ENCODE data around the gene ANO1. TPM values are rescaled to one million over a fixed set of nuclear protein-coding genes. Genes with fewer than 3 reads are reported as not detected.

Gene ANO1
- total RNA-seq, 1 donor from 2014 or later: 14.9 TPM

DNA sequence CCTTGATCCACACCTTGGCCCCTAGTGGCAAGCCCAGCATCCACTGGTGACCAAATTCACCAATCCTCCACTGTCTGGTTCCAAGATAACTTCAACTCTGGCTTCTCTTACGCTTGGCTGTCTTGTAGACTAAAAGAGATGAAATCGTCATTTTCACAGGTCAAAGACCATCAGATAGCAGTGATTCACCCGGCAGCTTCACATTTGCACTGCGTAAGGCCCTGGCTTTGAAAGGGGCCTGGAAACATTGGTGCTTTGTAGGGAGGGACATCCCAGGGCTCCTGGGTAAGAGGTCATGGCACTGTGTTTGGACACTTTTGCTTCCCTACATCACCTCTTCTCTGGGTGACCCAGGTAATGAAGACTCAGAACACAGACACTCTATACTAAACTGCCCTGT lies 94.9 kb downstream of the ANO1 start:
- Mint-ChIP-seq H3K4me3 (no peak overlapping the region), H3K36me3 (no peaks in the 10 kb centered on the region), H3K27me3 (peaks cover 3% of the 10 kb centered on the region), H3K27ac (no peak overlapping the region), H3K4me1 (ENCODE audit: unreplicated experiment) (peaks cover 7% of the 10 kb centered on the region), H3K9me3 (no peaks in the 10 kb centered on the region)
- TF ChIP-seq, protein P1, sequence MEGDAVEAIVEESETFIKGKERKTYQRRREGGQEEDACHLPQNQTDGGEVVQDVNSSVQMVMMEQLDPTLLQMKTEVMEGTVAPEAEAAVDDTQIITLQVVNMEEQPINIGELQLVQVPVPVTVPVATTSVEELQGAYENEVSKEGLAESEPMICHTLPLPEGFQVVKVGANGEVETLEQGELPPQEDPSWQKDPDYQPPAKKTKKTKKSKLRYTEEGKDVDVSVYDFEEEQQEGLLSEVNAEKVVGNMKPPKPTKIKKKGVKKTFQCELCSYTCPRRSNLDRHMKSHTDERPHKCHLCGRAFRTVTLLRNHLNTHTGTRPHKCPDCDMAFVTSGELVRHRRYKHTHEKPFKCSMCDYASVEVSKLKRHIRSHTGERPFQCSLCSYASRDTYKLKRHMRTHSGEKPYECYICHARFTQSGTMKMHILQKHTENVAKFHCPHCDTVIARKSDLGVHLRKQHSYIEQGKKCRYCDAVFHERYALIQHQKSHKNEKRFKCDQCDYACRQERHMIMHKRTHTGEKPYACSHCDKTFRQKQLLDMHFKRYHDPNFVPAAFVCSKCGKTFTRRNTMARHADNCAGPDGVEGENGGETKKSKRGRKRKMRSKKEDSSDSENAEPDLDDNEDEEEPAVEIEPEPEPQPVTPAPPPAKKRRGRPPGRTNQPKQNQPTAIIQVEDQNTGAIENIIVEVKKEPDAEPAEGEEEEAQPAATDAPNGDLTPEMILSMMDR (conservative IDR thresholded peaks at IDR 0.05): no peak
- DNase-seq (ENCODE audit: extremely low spot score, unreplicated experiment): no peak

DNA sequence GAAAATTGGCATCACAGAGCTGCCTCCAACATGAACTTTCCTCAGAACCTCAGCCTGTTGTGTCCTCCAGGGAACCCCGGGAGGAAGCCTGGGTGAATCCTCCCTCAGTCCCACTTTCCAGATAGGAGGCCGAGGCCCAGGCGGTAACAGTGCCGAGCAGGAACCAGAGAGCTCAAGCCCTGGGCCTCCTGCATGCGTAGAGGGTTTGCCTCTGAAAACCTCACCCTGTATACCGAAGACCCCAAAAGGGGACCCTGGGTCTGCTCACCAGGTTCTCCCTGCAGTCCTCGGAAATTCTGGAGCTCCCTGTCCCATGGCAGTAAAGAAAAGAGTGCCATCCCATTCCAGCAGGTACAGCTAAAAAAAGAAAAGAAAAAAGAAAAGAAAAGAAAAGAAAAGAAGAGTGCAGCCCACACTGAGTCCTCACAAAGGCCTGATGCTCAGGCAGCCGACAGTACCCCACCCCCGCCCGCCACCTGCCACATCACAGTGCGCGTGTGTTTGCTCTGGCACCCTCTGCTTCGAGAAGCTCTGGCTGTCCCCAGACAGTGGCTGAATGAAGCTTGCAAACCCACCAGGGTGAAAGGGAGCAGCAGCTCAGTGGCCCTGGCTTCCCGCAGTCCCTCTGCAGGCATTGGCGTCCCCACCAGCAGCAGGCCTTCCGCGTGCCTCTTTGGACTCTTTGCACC lies 96.6 kb downstream of the ANO1 start:
- Mint-ChIP-seq H3K4me1 (ENCODE audit: unreplicated experiment) (peaks cover 7% of the 10 kb centered on the region), H3K36me3 (no peaks in the 10 kb centered on the region), H3K27me3 (peaks cover 3% of the 10 kb centered on the region), H3K27ac (no peak overlapping the region), H3K4me3 (no peak overlapping the region), H3K9me3 (no peaks in the 10 kb centered on the region)
- no peak for DNase-seq (ENCODE audit: extremely low spot score, unreplicated experiment)
- TF ChIP-seq, protein P1 (conservative IDR thresholded peaks at IDR 0.05): no peak

DNA sequence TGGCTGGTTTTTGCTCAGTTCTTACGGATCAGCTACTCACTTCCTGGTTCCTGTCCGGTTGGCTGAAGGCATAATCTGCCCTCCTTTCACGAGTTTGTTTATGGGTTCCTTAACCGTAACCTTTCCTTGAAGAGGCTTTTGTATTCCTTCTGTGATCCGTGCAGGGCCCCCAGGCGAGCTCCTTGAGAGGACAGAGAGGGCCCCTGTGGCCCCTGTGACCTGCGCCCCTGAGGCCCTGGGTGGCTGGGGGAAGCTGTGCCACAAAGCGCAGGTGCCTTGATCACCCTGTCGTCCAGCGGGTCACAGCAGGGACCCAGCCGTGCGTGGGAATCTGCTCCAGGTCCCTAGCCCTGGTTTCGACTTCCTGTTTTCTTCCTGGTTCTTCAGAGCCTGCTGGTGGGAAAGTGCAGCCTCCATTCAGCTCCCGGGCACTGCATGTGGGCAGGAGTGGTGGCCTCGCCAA lies 97.2 kb downstream of the ANO1 start:
- Mint-ChIP-seq H3K27me3 (peaks cover 3% of the 10 kb centered on the region), H3K36me3 (no peaks in the 10 kb centered on the region), H3K4me1 (ENCODE audit: unreplicated experiment) (peaks cover 7% of the 10 kb centered on the region), H3K9me3 (no peaks in the 10 kb centered on the region), H3K4me3 (no peak overlapping the region), H3K27ac (no peak overlapping the region)
- TF ChIP-seq, protein P1 (conservative IDR thresholded peaks at IDR 0.05): no peak
- no peak for DNase-seq (ENCODE audit: extremely low spot score, unreplicated experiment)

DNA sequence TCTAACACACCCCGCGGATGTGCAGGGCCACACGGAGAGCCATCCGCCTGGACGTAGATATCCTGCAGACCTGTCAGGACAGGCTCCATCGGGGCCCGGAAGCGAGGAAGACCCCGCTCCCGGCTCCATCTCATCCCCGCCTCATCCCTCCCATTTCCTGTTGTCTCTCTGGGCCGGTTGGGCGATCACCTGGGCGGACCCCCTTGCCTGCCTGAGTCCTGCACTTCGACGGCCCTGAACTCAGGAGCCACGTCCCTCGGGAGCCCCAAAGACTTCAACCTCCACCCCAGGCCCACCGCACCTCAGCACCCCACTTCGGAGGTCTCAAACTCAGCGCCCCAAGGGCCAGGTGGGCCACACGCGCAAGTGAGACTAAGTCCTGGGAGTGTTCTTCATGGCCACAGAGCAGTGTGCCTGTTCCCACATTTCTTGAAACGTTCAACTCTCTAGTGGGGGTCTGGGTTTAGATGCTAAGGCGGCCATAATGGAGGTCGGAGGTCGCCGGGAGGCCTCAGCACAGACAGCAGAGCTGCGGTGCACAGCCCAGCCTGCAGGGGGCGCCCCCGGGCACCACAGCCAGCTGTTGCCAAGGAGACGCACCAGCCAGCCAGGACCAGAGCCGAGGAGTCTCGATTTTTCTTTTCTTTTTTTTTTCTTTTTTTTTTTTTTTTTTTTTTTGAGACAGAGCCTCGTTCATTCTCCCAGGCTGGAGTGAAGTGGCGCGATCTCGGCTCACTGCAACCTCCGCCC lies 99.0 kb downstream of the ANO1 start:
- DNase-seq (ENCODE audit: extremely low spot score, unreplicated experiment): no peak
- peaks cover 3% of the 10 kb centered on the region for H3K27me3 Mint-ChIP-seq
- H3K27ac Mint-ChIP-seq: no peak overlapping the region
- H3K9me3 Mint-ChIP-seq: no peaks in the 10 kb centered on the region
- H3K4me3 Mint-ChIP-seq: no peak overlapping the region
- TF ChIP-seq, protein P1 (conservative IDR thresholded peaks at IDR 0.05): peak; percentile 76
- no peaks in the 10 kb centered on the region for H3K36me3 Mint-ChIP-seq
- H3K4me1 Mint-ChIP-seq (ENCODE audit: unreplicated experiment): peaks cover 7% of the 10 kb centered on the region

DNA sequence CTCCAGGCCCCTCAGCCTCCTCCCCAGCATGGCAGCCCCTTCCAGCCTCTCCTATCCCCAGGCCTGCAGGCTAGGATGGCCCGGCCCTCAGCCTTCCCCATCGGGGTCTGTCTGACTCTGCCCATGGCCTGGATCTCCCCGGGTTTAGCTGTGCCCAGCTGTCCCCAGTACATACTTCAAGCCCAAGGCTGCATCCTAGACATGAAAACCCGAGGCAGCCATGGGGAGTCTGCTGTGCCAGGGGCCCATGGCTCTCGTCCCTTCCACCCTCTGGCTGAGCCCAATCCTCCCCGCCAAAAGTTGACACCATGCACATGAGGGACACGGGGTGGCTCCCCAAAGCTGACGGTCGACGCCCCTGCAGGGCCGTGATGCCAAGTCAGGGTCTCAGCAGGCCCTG lies 102.8 kb downstream of the ANO1 start:
- Mint-ChIP-seq H3K36me3 (no peaks in the 10 kb centered on the region), H3K27me3 (no peaks in the 10 kb centered on the region), H3K4me3 (no peak overlapping the region), H3K9me3 (no peaks in the 10 kb centered on the region), H3K27ac (no peak overlapping the region), H3K4me1 (ENCODE audit: unreplicated experiment) (no peaks in the 10 kb centered on the region)
- TF ChIP-seq, protein P1 (conservative IDR thresholded peaks at IDR 0.05): no peak
- DNase-seq (ENCODE audit: extremely low spot score, unreplicated experiment): no peak
